Left forelimb (tissue), 1 donor: Measurements from ENCODE around the gene NGFR.
"Not testable (repeated sequence)": the region's sequence is repeated elsewhere in the genome, so short reads cannot be mapped to it uniquely, and the experiment has no call there.

Source experiments
- DNase-seq: peaks from one replicate; pipeline ENCODE4 v3.0.0-alpha.2; 2018; ENCODE audit warnings: low spot score

The NGFR gene

GRCh38 chr17:49545806-49546545 lies 50.9 kb downstream of the NGFR start:
- no peak for DNase-seq

- DNase-seq = no peak
Measured at GRCh38 chr17:49546546-49547535, 51.7 kb downstream of the NGFR start.

GRCh38 chr17:49547566-49547965 lies 52.5 kb downstream of the NGFR start:
- DNase-seq = no peak

- DNase-seq = no peak
Measured at GRCh38 chr17:49548051-49548505, 53.0 kb downstream of the NGFR start.

- no peak for DNase-seq
Measured at GRCh38 chr17:49548506-49549310, 53.6 kb downstream of the NGFR start.

- DNase-seq = no peak
Measured at GRCh38 chr17:49549311-49549605, 54.2 kb downstream of the NGFR start.

GRCh38 chr17:49549691-49550678 lies 54.9 kb downstream of the NGFR start:
- DNase-seq = no peak

- not testable (repeated sequence) for DNase-seq
Measured at GRCh38 chr17:49550764-49551163, 55.7 kb downstream of the NGFR start.

- no peak for DNase-seq
Measured at GRCh38 chr17:49551221-49552069, 56.4 kb downstream of the NGFR start.

GRCh38 chr17:49552070-49552751 lies 57.1 kb downstream of the NGFR start:
- no peak for DNase-seq

GRCh38 chr17:49553676-49554335 lies 58.7 kb downstream of the NGFR start:
- DNase-seq = no peak

GRCh38 chr17:49554694-49555494 lies 59.8 kb downstream of the NGFR start:
- no peak for DNase-seq

- DNase-seq = no peak
Measured at GRCh38 chr17:49555495-49556222, 60.6 kb downstream of the NGFR start.

GRCh38 chr17:49556223-49556943 lies 61.3 kb downstream of the NGFR start:
- DNase-seq = peak; percentile 93

GRCh38 chr17:49557312-49558024 lies 62.4 kb downstream of the NGFR start:
- DNase-seq = no peak
